ENCODE measurements around the gene NUDT8. TPM values are rescaled to one million over a fixed set of nuclear protein-coding genes. Genes with fewer than 3 reads are reported as not detected.

Gene NUDT8
- total RNA-seq, 1 donor from 2014 or later: 31.4 TPM

DNA sequence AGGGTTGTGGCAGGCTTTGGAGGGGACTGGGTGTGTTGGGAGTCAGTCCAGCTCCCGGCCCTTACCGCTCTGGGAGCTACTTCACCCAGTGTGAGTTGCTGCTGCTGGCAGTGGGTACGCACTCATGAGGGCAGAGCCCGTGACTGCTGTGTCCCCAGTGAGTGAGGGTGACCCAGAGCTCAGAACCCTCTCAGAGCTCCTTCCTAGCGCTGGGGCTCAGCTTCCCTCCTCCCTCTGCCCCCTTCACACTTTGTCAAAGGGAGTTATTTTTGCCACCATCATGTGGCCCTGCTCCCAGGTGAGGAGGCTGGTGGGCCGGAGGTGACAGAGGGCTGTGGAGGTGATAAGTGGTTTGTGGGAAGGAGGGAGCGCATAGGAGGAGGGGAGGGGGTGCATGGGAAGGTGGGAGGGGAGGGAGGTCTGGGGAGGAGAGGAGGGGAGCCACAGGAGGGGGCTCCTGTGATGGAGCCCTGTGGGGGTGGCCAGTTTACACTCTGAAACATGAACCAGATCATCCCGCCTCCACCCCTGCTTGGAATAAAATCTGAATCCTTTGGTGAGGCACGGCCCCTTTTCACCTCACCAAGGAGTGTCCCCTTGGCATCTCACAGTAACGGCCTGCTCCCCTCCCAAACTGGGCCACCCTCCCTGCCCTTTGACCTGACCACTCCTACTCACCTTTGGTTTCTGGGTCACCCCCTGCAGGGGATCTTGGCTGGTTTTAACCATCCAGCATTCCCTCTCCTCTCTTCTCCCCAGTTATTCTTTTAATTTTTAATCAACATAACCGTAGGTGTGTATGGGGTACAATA, 13.1 kb downstream of the NUDT8 start:
- intact Hi-C loops (cut with DNase I): no loop called here
- no peak for DNase-seq (ENCODE audit: low spot score)

DNA sequence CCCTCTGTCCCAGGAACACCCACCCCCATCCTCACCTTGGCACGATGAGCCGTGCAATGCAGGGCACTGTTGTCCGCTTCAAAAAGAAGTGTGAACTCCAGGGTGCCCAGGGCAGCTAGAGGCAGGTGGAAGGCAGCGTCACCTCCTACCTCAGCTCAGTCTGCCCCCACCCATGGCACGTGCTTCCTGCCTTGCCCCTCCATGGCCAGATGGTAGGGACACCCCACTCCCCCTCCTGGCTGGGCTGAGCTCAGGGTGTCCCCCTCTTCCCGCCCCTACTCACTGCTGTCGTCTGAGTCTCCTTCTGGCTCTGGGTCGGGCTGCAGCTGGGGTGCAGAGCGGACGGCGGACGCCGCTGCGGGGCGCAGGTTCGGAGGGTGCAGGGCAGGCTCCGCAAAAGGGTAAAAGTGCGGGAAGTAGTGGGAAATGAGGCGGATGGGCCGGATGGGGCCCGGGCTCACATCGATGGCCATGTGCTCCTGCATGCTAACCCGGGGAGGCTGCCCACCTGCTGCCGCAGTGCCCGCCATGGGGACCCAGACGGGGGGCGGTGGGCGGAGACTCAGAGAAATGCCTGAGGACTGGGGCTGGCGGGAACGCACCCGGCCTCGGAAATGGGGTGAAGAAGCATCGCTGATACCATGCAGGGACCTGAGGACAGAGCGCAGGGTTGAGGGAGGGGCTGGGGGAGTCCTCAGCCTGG, 13.9 kb downstream of the NUDT8 start:
- intact Hi-C loops (cut with DNase I): no loop called here
- DNase-seq (ENCODE audit: low spot score): no peak

DNA sequence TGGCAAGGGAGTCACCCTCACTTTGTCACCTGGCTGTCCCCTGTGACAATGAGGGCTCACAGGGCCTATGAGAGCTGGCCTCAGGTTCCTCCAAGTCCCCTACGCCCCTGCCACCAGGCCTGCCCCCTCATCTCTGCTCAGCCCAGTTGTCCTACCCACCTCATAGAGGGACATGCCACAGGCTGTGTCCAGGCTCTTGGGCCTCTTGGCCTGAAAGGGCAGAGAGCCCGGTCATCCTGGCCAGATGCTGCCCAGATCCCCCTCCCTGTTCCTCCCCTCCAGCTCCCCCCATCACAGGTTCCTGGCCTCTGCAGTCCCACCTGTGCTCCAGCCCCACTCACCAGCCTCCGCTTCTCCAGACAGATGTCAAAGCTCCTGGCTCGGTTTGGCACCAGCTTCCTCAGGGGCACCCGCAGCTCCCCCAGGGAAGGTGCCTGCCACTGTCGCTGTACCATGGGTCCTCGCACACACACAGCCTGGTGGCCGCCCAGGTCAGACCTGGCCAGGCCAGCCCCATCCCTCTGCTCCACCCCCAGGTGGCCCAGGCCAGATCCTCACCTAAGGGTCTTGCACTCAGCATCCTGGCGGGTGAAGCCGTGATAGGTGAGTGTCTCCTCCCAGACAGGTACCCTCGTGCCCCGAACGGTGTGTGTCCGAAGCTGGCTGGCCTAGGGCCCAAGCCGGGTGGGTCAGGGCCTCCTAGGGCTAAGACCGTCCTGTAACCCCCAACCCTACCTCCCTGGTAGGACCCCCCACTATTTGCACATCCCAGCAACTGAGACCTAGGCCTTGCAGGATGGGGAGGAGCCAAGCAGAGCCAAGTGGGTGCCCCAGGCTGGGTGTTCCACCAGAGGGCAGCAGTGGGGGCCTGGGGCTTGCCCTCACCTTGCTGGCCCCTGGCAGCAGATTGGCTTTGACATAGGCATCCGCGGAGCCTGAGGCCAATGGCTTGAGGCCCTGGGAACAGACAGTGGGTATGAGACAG, 14.7 kb downstream of the NUDT8 start:
- intact Hi-C loops (cut with DNase I): no loop called here
- no peak for DNase-seq (ENCODE audit: low spot score)

DNA sequence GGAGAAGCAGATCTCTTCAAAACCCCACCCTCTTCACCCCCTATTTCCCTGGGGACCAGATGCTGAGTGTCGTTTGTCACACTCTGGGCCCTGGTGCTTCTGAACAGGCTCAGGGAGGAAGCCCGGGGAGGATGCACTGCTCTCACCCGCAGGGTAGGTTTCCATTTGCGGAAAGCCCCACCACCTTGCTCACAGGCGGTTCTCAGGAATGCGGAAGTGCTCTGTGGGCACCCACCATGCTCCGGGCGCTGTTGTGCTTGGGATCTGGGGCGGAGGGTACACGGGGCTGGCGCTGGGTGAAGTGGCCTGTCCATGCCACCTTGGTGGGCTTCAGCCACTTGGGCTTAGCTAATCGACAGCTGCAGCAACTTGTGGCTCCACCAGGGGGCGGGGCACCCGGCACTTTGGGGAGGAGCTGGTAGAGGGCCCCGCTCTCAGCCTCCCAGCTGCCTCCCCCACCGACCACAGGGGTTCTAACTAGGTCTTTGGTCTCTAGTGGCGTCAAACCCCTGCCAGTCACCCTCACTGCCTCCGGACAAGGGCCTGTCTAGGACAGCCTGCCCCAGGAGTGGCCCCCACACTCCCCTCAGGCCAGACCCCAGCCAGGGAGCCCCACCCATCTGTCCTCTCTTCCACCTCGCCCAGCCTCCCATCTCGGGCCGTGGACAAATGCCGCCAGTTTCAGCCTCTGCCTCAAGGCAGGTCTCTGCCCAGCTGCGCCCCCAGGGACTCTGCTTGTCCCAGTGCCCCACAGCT, 15.6 kb downstream of the NUDT8 start:
- intact Hi-C loops (cut with DNase I): no loop called here
- no peak for DNase-seq (ENCODE audit: low spot score)

DNA sequence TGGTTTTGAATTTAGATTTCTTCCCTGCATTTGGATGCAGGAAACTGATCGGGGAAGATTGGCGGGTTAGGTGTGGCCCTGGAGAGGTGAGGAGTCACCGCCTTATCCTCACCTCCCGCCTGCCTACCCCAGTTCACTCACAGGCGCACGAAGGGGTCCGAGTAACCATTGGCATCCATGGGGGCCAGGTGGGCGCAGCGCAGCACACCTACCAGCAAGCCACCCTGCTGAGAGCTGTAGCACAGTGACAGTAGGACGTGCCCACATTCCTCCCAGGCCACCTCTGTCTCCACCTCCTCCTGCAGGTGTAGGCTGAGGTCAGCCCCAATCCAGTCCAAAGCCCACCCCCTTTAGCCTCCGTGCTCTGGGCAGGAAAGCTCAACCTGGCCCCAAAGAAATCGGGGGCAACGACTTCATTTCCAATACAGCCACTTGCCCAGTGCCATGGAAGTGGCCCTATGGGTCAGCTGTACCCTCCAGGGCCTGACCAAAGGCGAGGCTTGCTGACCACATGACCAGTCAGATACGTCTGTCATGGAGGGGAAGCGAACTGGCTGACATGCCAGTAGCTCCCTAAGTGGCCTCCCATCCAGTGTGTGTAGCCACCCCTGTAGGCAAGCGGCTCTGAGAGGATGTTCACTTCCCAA, 16.3 kb downstream of the NUDT8 start:
- intact Hi-C loops (cut with DNase I): no loop called here
- no peak for DNase-seq (ENCODE audit: low spot score)

DNA sequence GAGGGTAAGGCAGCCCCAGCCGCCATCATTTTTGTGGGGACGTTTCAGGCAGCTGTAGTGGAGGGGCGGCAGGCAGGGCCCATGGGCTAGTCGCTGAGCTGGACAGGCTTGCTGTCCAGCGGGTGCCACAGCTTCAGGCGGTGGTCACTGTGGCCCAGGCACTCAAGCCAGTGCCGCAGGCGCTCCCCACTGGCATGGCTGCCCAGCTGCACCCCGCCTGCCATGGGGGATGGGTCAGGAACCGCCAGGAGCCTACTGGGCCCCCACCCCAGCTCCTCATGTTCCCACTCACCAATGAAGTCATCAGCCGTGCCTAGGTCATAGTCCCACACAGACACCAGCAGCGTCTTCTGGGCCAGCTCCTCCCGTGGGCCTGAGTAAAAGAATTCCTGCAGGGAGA, 17.0 kb downstream of the NUDT8 start:
- intact Hi-C loops (cut with DNase I): no loop called here
- DNase-seq (ENCODE audit: low spot score): no peak

DNA sequence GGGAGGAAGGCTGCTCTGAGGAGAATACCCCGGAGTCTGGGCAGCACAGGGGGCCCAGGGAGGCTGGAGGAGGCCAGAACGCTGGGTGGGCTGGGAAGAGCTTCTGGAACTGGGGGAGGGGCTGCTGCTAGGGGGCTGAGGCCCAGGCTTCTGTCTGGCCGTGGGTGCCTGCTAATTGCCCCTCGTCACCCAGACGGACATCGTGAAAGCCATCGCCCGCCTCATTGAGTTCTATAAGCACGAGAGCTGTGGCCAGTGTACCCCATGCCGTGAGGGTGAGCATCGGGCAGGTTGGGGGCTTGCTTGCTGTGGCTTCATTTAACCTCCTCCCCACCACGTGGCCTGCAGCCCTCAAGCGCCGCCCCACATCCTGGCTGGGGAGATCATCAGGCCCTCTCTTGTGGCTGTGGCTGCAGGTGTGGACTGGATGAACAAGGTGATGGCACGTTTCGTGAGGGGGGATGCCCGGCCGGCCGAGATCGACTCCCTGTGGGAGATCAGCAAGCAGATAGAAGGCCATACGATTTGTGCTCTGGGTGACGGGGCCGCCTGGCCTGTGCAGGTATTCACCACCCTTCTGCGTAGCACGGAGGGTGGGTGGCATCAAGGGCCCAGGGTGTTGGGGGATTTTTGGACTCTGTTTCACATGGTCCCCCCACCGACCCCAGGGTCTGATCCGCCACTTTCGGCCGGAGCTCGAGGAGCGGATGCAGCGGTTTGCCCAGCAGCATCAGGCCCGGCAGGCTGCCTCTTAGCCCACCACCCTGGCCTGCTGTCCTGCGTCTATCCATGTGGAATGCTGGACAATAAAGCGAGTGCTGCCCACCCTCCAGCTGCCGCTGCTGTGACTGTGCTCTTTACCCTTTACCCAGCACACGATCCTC, 17.8 kb downstream of the NUDT8 start:
- intact Hi-C loops (cut with DNase I): no loop called here
- DNase-seq (ENCODE audit: low spot score): no peak

DNA sequence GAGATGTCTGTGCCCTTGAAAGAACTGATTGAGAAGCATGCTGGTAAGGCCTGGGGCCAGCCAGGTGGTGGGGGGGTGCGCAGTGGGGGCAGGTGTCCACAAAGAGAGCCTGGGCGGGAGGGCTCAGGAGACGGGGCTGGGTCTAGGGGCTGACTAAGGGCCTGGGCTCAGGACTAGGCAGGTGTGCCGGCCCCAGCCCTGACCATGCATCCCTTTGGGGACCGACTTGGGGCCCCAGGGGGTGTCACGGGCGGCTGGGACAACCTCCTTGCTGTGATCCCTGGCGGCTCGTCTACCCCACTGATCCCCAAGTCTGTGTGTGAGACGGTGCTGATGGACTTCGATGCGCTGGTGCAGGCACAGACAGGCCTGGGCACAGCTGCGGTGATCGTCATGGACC, 18.6 kb downstream of the NUDT8 start:
- intact Hi-C loops (cut with DNase I): no loop called here
- DNase-seq (ENCODE audit: low spot score): no peak

DNA sequence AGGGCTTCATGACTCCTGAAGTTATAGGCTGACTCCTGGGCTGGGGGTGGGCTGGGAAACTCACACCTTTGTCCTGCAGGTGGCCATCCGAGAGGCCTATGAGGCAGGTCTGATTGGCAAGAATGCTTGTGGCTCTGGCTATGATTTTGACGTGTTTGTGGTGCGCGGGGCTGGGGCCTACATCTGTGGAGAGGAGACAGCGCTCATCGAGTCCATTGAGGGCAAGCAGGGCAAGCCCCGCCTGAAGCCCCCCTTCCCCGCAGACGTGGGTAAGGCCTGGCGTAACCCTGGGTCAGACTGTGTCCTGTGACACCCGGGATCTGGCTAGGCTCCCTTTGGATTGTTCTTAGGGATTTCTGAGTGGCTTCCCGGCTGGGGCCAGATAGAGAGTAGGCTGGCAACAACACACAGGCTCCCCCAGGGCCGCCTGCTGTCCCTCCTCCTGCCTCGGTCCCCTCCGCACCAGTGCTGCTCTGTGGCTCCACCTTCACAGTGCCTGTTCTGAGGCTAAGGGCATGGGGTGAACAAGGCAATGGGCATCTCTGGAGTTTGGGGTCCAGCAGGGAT, 19.4 kb downstream of the NUDT8 start:
- no peak for DNase-seq (ENCODE audit: low spot score)
- intact Hi-C loops (cut with DNase I): no loop called here

DNA sequence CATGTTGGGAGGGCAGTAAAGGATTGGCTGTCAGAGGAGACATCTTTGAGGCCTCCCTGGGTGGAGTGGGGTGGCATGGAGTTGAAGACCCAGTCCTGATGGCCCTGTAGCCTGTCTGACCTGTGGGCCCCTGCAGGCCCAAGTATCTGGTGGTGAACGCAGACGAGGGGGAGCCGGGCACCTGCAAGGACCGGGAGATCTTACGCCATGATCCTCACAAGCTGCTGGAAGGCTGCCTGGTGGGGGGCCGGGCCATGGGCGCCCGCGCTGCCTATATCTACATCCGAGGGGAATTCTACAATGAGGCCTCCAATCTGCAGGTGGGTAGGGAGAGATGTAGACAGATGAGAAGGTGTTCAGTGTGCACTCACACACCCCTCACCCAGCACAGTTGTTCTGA, 20.4 kb downstream of the NUDT8 start:
- DNase-seq (ENCODE audit: low spot score): no peak
- intact Hi-C loops (cut with DNase I): no loop called here

DNA sequence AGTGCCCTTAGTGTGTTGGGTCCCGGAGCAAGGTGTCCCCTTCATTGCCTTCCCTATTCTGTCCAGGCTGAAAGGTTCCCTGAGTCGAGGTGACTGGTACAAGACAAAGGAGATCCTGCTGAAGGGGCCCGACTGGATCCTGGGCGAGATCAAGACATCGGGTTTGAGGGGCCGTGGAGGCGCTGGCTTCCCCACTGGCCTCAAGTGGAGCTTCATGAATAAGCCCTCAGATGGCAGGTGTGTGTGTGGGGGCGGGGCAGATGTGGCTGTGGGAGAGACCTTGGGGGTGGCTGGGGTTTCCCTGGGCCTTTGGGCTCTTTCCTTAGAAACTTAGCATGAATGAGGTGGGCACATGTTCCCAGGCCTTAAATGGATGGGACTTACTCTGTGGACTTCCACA, 21.3 kb downstream of the NUDT8 start:
- DNase-seq (ENCODE audit: low spot score): no peak
- intact Hi-C loops (cut with DNase I): no loop called here

DNA sequence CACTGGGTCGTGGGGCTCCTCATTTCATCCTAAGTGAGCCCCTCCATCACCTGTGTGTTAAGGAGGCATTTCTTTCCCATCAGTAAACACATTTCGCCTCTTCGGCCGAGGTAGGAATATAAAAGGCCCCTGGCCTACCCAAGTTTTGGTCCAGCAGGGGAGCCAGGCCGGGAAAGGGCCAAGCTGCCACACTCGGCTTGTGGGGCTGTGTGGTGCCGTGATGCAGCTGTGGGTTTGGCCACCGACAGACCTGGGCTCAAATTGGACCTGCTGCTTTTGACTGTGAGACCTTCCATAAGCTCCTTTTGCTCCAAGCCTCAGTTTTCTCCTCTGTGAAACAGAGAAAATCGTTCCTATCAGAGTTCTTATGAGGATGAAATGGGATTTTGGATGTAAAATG, 22.2 kb downstream of the NUDT8 start:
- intact Hi-C loops (cut with DNase I): no loop called here
- no peak for DNase-seq (ENCODE audit: low spot score)

DNA sequence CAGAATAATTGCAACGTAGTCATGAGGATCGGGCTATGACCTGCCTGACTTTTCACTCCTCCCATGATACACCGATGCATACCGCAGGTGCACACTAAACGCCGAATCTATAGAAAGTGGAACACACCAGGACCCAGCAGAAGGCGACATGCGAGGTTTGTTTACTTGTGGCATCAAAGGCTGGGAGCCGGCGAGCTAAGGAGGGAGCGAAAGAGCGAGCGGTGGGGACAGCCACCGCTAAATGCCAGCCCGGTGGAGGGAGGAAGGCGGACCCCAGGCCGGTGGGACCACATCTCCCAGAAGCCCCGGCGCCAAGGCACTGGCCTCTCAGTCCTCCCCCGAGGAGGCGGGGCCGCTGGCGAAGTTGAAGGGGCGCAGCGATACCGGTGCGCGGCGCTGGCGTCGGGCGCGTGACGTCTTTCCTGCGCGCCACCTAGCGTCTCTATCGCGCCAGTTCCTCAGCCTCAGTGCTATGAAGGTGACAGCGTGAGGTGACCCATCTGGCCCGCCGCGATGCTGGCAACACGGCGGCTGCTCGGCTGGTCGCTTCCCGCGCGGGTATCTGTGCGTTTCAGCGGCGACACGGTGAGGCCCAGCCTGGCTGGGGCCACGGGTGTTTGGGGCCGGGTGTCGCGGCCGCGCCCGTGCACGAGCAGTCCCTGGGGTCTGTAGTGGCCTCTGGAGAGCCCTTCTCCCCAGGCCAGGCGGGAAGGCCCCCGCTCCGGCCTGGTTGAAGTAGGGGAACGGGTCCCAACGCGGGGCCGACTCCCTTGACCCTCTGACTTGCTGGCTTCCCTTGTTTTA, 23.0 kb downstream of the NUDT8 start, which contains the start of gene NDUFV1:
TSS of gene NDUFV1 (plus strand) at position 445 of the 804 bp plus-strand sequence. CDS start at position 514, 69 bp downstream.
- intact Hi-C loops (cut with DNase I): loop anchor here (1.0 kb wide), 1 partner anchor 22 kb away; no protein-coding TSS in a partner anchor
- peak; percentile 98 for DNase-seq (ENCODE audit: low spot score)

DNA sequence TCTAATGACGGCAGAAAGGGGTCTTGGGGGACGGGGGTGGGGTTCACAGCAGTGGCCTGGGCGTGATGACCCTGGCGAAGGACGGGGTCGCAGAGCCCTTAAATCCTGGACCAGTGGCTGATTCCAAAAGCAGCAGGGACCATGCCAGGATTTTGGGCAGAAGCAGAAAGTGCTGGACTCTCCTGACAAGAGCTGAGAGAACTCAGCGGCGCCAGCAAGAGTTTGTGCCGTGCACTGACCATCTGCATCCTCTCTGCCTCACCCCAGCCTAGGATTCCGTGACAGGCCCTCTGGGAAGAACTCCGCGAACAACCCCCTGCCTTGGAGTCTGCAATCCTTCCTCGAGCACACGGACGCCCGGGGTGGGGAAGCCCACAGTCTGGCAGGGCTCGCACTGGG, 23.6 kb downstream of the NUDT8 start:
- no peak for DNase-seq (ENCODE audit: low spot score)
- intact Hi-C loops (cut with DNase I): loop anchor here (1.0 kb wide), 1 partner anchor 22 kb away; no protein-coding TSS in a partner anchor

DNA sequence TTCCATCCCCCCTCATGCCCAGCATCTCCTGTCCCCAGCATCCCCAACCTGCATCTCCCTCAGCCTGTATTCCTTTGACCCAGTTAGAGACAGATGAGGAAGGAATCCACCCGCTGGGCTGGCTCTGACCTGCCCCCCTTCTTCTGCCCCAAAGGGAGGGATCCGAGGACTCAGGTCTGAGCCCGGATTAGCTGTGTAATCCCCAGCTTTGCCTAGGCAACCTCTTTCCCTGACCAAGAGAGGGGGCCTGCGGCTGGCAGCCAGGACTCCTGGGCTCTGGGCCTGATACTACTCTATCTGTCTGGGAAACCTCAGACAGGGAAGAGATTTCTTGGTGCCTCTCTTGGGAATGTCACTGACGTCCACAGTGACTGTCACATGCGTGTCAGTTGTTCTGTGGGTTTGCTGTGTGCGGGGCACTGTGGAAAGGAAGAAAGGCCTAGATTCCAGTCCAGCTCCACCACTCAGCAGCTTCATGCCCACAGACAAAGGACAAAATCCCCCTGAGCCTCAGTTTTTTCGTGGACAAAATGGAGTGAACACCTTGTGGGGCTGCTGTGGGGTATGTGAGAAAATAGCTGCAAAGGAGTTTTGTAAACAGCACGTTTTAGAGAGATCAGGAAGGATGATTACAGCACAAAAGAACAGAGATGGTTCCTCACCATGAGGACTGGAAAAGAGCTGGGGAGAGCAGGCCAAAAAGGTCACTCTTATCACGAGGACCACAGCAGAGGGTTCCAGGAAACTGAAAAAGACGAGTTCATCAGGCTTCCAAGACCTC, 24.3 kb downstream of the NUDT8 start:
- no peak for DNase-seq (ENCODE audit: low spot score)
- intact Hi-C loops (cut with DNase I): loop anchor here (1.0 kb wide), 1 partner anchor 21 kb away; no protein-coding TSS in a partner anchor

DNA sequence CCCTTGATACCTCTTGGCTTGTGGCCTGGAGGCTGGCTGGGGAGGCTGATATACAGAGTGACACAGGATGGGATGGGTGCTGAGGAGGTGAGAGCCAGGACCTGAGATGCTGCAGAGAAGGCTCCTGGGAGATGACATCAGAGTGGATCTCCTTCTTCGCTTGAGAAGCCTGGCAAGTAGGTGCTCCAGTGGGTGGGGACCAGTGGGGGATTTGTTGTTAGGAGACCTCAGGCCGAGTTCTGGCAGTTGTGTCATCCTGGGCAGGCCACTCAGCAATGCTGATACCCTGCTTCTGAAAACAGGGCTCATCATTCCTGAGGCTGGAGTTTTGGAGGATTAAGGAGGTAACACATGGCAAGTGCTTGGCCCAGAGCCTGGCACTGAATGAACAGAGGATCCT, 24.9 kb downstream of the NUDT8 start:
- DNase-seq (ENCODE audit: low spot score): no peak
- intact Hi-C loops (cut with DNase I): no loop called here
